Measurements from ENCODE around the gene C1GALT1. TPM values are rescaled to one million over a fixed set of nuclear protein-coding genes. Genes with fewer than 3 reads are reported as not detected.
A peak's percentile ranks its signal among the peaks of the same experiment; 100 is the strongest.

The C1GALT1 gene
- polyA plus RNA-seq, 1 donor (not counting 4 experiments of a cell fraction or from before 2014, with no cell fraction given): 44.3 TPM

DNA sequence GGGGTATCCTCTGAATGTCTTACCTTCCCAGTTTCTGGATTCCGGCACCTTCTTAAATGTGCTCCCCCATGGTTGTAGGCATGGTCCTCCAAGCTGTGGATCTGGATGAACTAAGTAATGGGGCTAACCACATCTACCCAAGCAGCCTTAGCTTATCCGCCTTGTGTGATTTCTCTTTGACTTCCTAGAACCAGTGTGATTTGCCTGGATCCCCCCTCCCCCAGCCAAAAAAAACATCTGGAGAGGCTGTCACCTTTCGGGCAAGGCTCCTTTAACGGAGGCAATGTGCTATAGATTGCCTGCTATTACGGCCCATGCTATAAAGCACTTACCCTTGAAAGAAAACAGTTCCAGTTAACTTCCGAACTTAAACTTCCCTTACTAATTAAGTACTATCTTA is 33.9 kb downstream of the C1GALT1 start:
- H3K79me2 ChIP-seq (ENCODE audit: control insufficient read depth, insufficient read depth, low read length): peaks cover 19% of the 10 kb centered on the region
- FAIRE-seq: no peak
- H2AFZ ChIP-seq (ENCODE audit: control insufficient read depth, low read length): no peak overlapping the region

DNA sequence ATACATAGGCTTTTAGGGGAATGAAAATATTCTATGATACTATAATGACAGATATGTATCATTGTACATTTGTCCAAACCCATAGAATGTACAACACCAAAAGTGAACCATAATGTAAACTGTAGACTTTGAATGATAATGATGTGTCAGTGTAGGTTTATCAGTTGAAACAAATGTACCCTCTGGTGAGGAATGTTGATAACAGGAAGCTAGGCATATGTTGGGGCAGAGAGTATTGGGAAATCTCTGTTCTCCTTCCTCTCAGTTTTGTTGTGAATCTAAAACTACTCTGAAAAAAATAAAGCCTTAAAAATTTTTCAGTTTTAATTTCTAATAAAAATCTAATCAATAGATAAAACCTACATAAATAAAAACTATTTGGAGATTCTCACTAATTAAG is 36.9 kb downstream of the C1GALT1 start:
- Histone ChIP-seq H3K4me2 (ENCODE audit: control insufficient read depth, extremely low read depth, insufficient read depth, low read depth, low read length) (peak overlapping the region; percentile 3), H3K9me1 (ENCODE audit: control insufficient read depth, extremely low read depth, insufficient read depth, low read length) (no peaks in the 10 kb centered on the region), H3K79me2 (ENCODE audit: control insufficient read depth, insufficient read depth, low read length) (peaks cover 16% of the 10 kb centered on the region), H3K9me3 (ENCODE audit: control insufficient read depth, low read depth, low read length) (no peaks in the 10 kb centered on the region), H3K27me3 (ENCODE audit: control insufficient read depth, extremely low read depth, insufficient read depth, low read length) (no peaks in the 10 kb centered on the region), H3K36me3 (ENCODE audit: control insufficient read depth in 2 of 2, extremely low read depth in 1 of 2, insufficient read depth in 2 of 2, low read length in 2 of 2) (peaks cover 9 to 11% of the 10 kb centered on the region in 2 experiments), H4K20me1 (ENCODE audit: control insufficient read depth, extremely low read depth, insufficient read depth, low read length) (no peaks in the 10 kb centered on the region), H2AFZ (ENCODE audit: control insufficient read depth, low read length) (no peak overlapping the region), H3K27ac (ENCODE audit: control insufficient read depth, insufficient read depth, low read length) (no peak overlapping the region), H3K4me3 (ENCODE audit: control insufficient read depth in 2 of 3, extremely low read depth in 1 of 3, insufficient read depth in 2 of 3, low read depth in 1 of 3, low read length in 3 of 3) (no peak overlapping the region), H3K9ac (ENCODE audit: control insufficient read depth, extremely low read depth, insufficient read depth, low read length) (no peak overlapping the region), H3K4me1 (ENCODE audit: control insufficient read depth, extremely low read depth, insufficient read depth, low read length) (peaks cover 33% of the 10 kb centered on the region)
- no peak for TF ChIP-seq EZH2 (IDR thresholded peaks at IDR 0.05; ENCODE audit: low read length)
- TF ChIP-seq, protein P1, sequence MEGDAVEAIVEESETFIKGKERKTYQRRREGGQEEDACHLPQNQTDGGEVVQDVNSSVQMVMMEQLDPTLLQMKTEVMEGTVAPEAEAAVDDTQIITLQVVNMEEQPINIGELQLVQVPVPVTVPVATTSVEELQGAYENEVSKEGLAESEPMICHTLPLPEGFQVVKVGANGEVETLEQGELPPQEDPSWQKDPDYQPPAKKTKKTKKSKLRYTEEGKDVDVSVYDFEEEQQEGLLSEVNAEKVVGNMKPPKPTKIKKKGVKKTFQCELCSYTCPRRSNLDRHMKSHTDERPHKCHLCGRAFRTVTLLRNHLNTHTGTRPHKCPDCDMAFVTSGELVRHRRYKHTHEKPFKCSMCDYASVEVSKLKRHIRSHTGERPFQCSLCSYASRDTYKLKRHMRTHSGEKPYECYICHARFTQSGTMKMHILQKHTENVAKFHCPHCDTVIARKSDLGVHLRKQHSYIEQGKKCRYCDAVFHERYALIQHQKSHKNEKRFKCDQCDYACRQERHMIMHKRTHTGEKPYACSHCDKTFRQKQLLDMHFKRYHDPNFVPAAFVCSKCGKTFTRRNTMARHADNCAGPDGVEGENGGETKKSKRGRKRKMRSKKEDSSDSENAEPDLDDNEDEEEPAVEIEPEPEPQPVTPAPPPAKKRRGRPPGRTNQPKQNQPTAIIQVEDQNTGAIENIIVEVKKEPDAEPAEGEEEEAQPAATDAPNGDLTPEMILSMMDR (optimal IDR thresholded peaks at IDR 0.05 in 1 of 3, IDR thresholded peaks at IDR 0.05 in 1 of 3, conservative IDR thresholded peaks at IDR 0.05 in 1 of 3; ENCODE audit: extremely low read depth in 1 of 3, insufficient read depth in 2 of 3, low read length in 3 of 3): no peak
- dilution Hi-C loops (cut with MboI; ENCODE audit: extremely low pct_ligation_motif_present, low sequenced_read_pairs): no loop called here
- no peak for DNase-seq (ENCODE audit: low read depth, low spot score)
- no peak for FAIRE-seq

More for the DNA sequence above, 33.9 kb downstream of the C1GALT1 start:
- DNase-seq (ENCODE audit: low read depth, low spot score): no peak
- H4K20me1 ChIP-seq (ENCODE audit: control insufficient read depth, extremely low read depth, insufficient read depth, low read length): no peaks in the 10 kb centered on the region
- H3K27ac ChIP-seq (ENCODE audit: control insufficient read depth, insufficient read depth, low read length): no peak overlapping the region
- peaks cover 24% of the 10 kb centered on the region for H3K4me1 ChIP-seq (ENCODE audit: control insufficient read depth, extremely low read depth, insufficient read depth, low read length)
- no peak overlapping the region for H3K4me2 ChIP-seq (ENCODE audit: control insufficient read depth, extremely low read depth, insufficient read depth, low read depth, low read length)
- no peaks in the 10 kb centered on the region for H3K9me1 ChIP-seq (ENCODE audit: control insufficient read depth, extremely low read depth, insufficient read depth, low read length)
- no peaks in the 10 kb centered on the region for H3K9me3 ChIP-seq (ENCODE audit: control insufficient read depth, low read depth, low read length)
- no peak for TF ChIP-seq EZH2 (IDR thresholded peaks at IDR 0.05; ENCODE audit: low read length)
- TF ChIP-seq, protein P1 (optimal IDR thresholded peaks at IDR 0.05 in 1 of 3, IDR thresholded peaks at IDR 0.05 in 1 of 3, conservative IDR thresholded peaks at IDR 0.05 in 1 of 3; ENCODE audit: extremely low read depth in 1 of 3, insufficient read depth in 2 of 3, low read length in 3 of 3): no peak
- H3K36me3 ChIP-seq (ENCODE audit: control insufficient read depth in 2 of 2, extremely low read depth in 1 of 2, insufficient read depth in 2 of 2, low read length in 2 of 2): peaks cover 9 to 11% of the 10 kb centered on the region in 2 experiments
- dilution Hi-C loops (cut with MboI; ENCODE audit: extremely low pct_ligation_motif_present, low sequenced_read_pairs): no loop called here
- H3K27me3 ChIP-seq (ENCODE audit: control insufficient read depth, extremely low read depth, insufficient read depth, low read length): no peaks in the 10 kb centered on the region
- H3K4me3 ChIP-seq (ENCODE audit: control insufficient read depth in 2 of 3, extremely low read depth in 1 of 3, insufficient read depth in 2 of 3, low read depth in 1 of 3, low read length in 3 of 3): no peak overlapping the region
- H3K9ac ChIP-seq (ENCODE audit: control insufficient read depth, extremely low read depth, insufficient read depth, low read length): no peak overlapping the region

Data from keratinocyte (primary cell).